Measurements from ENCODE around the gene LRCH1. TPM values are rescaled to one million over a fixed set of nuclear protein-coding genes. Genes with fewer than 3 reads are reported as not detected.

The LRCH1 gene
- total and polyA plus RNA-seq, 10 of the 15 experiments (the other 5 are each of a cell fraction or from before 2014, with no cell fraction given), result 5.3 to 48.9 (median 14.4) TPM

DNA sequence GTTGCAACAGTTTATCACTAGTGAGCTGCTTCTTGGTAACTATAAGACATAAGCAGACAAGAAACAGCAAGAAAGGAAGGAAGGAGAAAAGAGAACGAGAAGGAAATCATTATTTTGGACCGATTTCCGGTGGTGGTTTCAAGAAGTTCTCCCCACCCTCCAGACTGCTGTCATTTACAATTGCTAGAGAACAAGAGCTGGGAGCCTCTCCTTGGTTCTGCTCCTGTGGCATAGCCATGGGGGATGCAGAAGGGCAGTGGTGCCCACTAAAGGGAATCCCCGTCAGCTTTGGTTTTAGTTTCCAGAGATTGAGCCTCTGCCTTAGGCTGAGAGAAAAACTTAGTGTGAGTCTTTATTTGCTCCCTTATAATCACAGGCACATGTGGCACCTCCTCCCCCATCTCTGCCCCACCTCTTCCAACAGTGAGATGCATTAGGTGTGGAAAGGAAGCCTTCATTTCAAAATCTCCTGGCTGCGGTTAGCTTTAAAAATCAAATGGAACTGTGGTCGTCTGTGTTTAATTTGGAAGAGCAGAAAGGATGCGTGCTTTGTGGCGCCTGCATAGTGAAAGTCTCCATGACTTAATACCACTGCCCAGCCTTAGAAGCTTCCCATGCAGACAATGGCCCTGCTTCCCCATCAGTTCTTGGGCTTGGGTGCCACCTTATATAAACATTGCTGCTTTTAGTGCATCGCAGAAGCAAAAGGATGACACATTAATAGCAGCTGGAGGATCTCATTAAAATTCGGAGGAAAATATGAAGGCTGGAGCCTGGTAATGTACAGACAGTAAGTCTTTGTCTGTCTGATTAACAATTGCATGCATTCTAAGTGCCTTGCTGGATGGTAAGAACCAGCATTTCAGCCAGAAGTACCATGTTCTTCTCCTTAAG is 25.0 kb downstream of the LRCH1 start (continued):
- peak; percentile 72; the same call in 1 of the 2 replicates for TF ChIP-seq ATF7 (IDR thresholded peaks at IDR 0.05; ENCODE audit: low read depth)
- TF ChIP-seq IKZF1 (conservative IDR thresholded peaks at IDR 0.05), result peak; percentile 12; the same call in 1 of the 2 replicates
- 0 out of 2 replicates have a peak, but pooled peaks have one; percentile 13 for TF ChIP-seq TAF1 (IDR thresholded peaks at IDR 0.05; ENCODE audit: borderline replicate concordance, low read depth, low read length)
- TF ChIP-seq ELK1 (IDR thresholded peaks at IDR 0.05; ENCODE audit: low read depth, low read length), result peak; percentile 48; the same call in 1 of the 2 replicates
- TF ChIP-seq BHLHE40 (IDR thresholded peaks at IDR 0.05; ENCODE audit: borderline replicate concordance in 1 of 2, low read depth in 2 of 2, low read length in 1 of 2), result peak in 1 of 2 experiments; percentile 51; a peak in 2 of 4 replicates
- TF ChIP-seq MYC (IDR thresholded peaks at IDR 0.05; ENCODE audit: insufficient read depth, insufficient read length, insufficient replicate concordance, low read length, severe bottlenecking), result no peak
- no peak for TF ChIP-seq IRF5 (IDR thresholded peaks at IDR 0.05; ENCODE audit: borderline replicate concordance)
- TF ChIP-seq, protein P1, sequence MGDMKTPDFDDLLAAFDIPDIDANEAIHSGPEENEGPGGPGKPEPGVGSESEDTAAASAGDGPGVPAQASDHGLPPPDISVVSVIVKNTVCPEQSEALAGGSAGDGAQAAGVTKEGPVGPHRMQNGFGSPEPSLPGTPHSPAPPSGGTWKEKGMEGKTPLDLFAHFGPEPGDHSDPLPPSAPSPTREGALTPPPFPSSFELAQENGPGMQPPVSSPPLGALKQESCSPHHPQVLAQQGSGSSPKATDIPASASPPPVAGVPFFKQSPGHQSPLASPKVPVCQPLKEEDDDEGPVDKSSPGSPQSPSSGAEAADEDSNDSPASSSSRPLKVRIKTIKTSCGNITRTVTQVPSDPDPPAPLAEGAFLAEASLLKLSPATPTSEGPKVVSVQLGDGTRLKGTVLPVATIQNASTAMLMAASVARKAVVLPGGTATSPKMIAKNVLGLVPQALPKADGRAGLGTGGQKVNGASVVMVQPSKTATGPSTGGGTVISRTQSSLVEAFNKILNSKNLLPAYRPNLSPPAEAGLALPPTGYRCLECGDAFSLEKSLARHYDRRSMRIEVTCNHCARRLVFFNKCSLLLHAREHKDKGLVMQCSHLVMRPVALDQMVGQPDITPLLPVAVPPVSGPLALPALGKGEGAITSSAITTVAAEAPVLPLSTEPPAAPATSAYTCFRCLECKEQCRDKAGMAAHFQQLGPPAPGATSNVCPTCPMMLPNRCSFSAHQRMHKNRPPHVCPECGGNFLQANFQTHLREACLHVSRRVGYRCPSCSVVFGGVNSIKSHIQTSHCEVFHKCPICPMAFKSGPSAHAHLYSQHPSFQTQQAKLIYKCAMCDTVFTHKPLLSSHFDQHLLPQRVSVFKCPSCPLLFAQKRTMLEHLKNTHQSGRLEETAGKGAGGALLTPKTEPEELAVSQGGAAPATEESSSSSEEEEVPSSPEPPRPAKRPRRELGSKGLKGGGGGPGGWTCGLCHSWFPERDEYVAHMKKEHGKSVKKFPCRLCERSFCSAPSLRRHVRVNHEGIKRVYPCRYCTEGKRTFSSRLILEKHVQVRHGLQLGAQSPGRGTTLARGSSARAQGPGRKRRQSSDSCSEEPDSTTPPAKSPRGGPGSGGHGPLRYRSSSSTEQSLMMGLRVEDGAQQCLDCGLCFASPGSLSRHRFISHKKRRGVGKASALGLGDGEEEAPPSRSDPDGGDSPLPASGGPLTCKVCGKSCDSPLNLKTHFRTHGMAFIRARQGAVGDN (IDR thresholded peaks at IDR 0.05), result 0 out of 2 replicates have a peak, but pooled peaks have one; percentile 33
- TF ChIP-seq ETV6 (conservative IDR thresholded peaks at IDR 0.05 in 1 of 2, IDR thresholded peaks at IDR 0.05 in 1 of 2; ENCODE audit: borderline replicate concordance in 1 of 2, low read depth in 1 of 2), result peak in 1 of 2 experiments; percentile 77; a peak in 2 of 4 replicates
- TF ChIP-seq PAX5 (IDR thresholded peaks at IDR 0.05; ENCODE audit: borderline replicate concordance, low read depth, low read length), result no peak
- TF ChIP-seq, protein P2, sequence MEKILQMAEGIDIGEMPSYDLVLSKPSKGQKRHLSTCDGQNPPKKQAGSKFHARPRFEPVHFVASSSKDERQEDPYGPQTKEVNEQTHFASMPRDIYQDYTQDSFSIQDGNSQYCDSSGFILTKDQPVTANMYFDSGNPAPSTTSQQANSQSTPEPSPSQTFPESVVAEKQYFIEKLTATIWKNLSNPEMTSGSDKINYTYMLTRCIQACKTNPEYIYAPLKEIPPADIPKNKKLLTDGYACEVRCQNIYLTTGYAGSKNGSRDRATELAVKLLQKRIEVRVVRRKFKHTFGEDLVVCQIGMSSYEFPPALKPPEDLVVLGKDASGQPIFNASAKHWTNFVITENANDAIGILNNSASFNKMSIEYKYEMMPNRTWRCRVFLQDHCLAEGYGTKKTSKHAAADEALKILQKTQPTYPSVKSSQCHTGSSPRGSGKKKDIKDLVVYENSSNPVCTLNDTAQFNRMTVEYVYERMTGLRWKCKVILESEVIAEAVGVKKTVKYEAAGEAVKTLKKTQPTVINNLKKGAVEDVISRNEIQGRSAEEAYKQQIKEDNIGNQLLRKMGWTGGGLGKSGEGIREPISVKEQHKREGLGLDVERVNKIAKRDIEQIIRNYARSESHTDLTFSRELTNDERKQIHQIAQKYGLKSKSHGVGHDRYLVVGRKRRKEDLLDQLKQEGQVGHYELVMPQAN (conservative IDR thresholded peaks at IDR 0.05), result peak; percentile 10; the same call in 1 of the 2 replicates
- TF ChIP-seq RELA (IDR thresholded peaks at IDR 0.05; ENCODE audit: borderline replicate concordance, partially characterized antibody), result peak; percentile 25
- TF ChIP-seq DPF2 (IDR thresholded peaks at IDR 0.05), result peak; percentile 26; the same call in 1 of the 2 replicates
- TF ChIP-seq ASH2L (IDR thresholded peaks at IDR 0.05; ENCODE audit: borderline replicate concordance, low read depth), result no peak
- TF ChIP-seq SRF (IDR thresholded peaks at IDR 0.05; ENCODE audit: low read depth in 2 of 2, low read length in 2 of 2), result no peak
- 0 out of 2 replicates have a peak, but pooled peaks have one; percentile 44 for TF ChIP-seq EED (IDR thresholded peaks at IDR 0.05; ENCODE audit: low read depth)
- no peak for TF ChIP-seq CHD4 (IDR thresholded peaks at IDR 0.05)
- TF ChIP-seq PAX8 (IDR thresholded peaks at IDR 0.05), result no peak
- peak in 1 of 2 experiments; percentile 43; a peak in 1 of 3 replicates for TF ChIP-seq EGR1 (IDR thresholded peaks at IDR 0.05; ENCODE audit: borderline replicate concordance in 1 of 2, low read depth in 2 of 2, low read length in 2 of 2)

Data from GM12878 (cell line).